ENCODE measurements around the gene STMN1.
"Not testable (repeated sequence)": the region's sequence is repeated elsewhere in the genome, so short reads cannot be mapped to it uniquely, and the experiment has no call there.

Gene STMN1

GRCh38 chr1:25905680-25906643, at the start of gene STMN1:
TSS of gene STMN1 (minus strand) at chr1:25906419. CDS start at chr1:25904676, 1,743 bp downstream.
- DNase-seq (ENCODE audit: low spot score) = peak; percentile 61

- no peak for DNase-seq (ENCODE audit: low spot score)
These were observed 49.3 kb upstream of the STMN1 start for GRCh38 chr1:25955553-25955952.

GRCh38 chr1:25954282-25954938, 48.2 kb upstream of the STMN1 start:
- DNase-seq (ENCODE audit: low spot score) = no peak

- no peak for DNase-seq (ENCODE audit: low spot score)
These were observed 46.7 kb upstream of the STMN1 start for GRCh38 chr1:25952841-25953401.

- no peak for DNase-seq (ENCODE audit: low spot score)
These were observed 42.4 kb upstream of the STMN1 start for GRCh38 chr1:25948641-25949040.

GRCh38 chr1:25947027-25947426, 40.8 kb upstream of the STMN1 start:
- DNase-seq (ENCODE audit: low spot score) = no peak

- DNase-seq (ENCODE audit: low spot score) = no peak
These were observed 39.5 kb upstream of the STMN1 start for GRCh38 chr1:25945761-25946160.

GRCh38 chr1:25944986-25945385, 38.8 kb upstream of the STMN1 start:
- DNase-seq (ENCODE audit: low spot score) = no peak

- not testable (repeated sequence) for DNase-seq (ENCODE audit: low spot score)
These were observed 37.3 kb upstream of the STMN1 start for GRCh38 chr1:25943511-25943910.

- no peak for DNase-seq (ENCODE audit: low spot score)
These were observed 30.7 kb upstream of the STMN1 start for GRCh38 chr1:25936947-25937346.

GRCh38 chr1:25933479-25934365, 27.5 kb upstream of the STMN1 start:
- peak; percentile 40 for DNase-seq (ENCODE audit: low spot score)

- DNase-seq (ENCODE audit: low spot score) = not testable (repeated sequence)
These were observed 26.7 kb upstream of the STMN1 start for GRCh38 chr1:25932811-25933400.

- no peak for DNase-seq (ENCODE audit: low spot score)
These were observed 26.1 kb upstream of the STMN1 start for GRCh38 chr1:25932321-25932720.

- DNase-seq (ENCODE audit: low spot score) = no peak
These were observed 22.8 kb upstream of the STMN1 start for GRCh38 chr1:25929016-25929415.

GRCh38 chr1:25927521-25928265, 21.5 kb upstream of the STMN1 start:
- no peak for DNase-seq (ENCODE audit: low spot score)

- no peak for DNase-seq (ENCODE audit: low spot score)
These were observed 20.7 kb upstream of the STMN1 start for GRCh38 chr1:25926731-25927496.

- DNase-seq (ENCODE audit: low spot score) = no peak
These were observed 18.2 kb upstream of the STMN1 start for GRCh38 chr1:25924454-25924853.

GRCh38 chr1:25922971-25923552, 16.8 kb upstream of the STMN1 start:
- DNase-seq (ENCODE audit: low spot score) = no peak

Data from COLO829 (cell line).